ENCODE measurements around the gene EIPR1.

The EIPR1 gene

GRCh38 chr2:3311601-3312000 lies 66.0 kb downstream of the EIPR1 start:
- H3K4me3 ChIP-seq (ENCODE audit: low read depth, low read length), result no peak overlapping the region
- H3K27me3 ChIP-seq (ENCODE audit: insufficient read depth, low read depth, severe bottlenecking), result no peaks in the 10 kb centered on the region
- no peak overlapping the region for H3K27ac ChIP-seq
- no peaks in the 10 kb centered on the region for H3K9me3 ChIP-seq (ENCODE audit: severe bottlenecking)
- H3K36me3 ChIP-seq, result no peaks in the 10 kb centered on the region
- TF ChIP-seq CTCF (IDR thresholded peaks at IDR 0.05; ENCODE audit: low read depth, low read length), result no peak
- no peak for DNase-seq

GRCh38 chr2:3309496-3310355 lies 67.9 kb downstream of the EIPR1 start:
- no peak overlapping the region for H3K27ac ChIP-seq
- no peaks in the 10 kb centered on the region for H3K9me3 ChIP-seq (ENCODE audit: severe bottlenecking)
- no peak for TF ChIP-seq CTCF (IDR thresholded peaks at IDR 0.05; ENCODE audit: low read depth, low read length)
- H3K36me3 ChIP-seq, result no peaks in the 10 kb centered on the region
- H3K4me3 ChIP-seq (ENCODE audit: low read depth, low read length), result no peak overlapping the region
- H3K27me3 ChIP-seq (ENCODE audit: insufficient read depth, low read depth, severe bottlenecking), result no peaks in the 10 kb centered on the region
- no peak for DNase-seq

GRCh38 chr2:3307901-3308300 lies 69.7 kb downstream of the EIPR1 start:
- Histone ChIP-seq H3K27me3 (ENCODE audit: insufficient read depth, low read depth, severe bottlenecking) (no peaks in the 10 kb centered on the region), H3K36me3 (no peaks in the 10 kb centered on the region; the same call in 1 of the 2 replicates), H3K27ac (no peak overlapping the region), H3K4me3 (ENCODE audit: low read depth, low read length) (no peak overlapping the region), H3K9me3 (ENCODE audit: severe bottlenecking) (no peaks in the 10 kb centered on the region)
- no peak for TF ChIP-seq CTCF (IDR thresholded peaks at IDR 0.05; ENCODE audit: low read depth, low read length)
- DNase-seq, result no peak

- no peak for DNase-seq
- Histone ChIP-seq H3K4me3 (ENCODE audit: low read depth, low read length) (no peak overlapping the region), H3K36me3 (no peaks in the 10 kb centered on the region; the same call in 1 of the 2 replicates), H3K27ac (no peak overlapping the region), H3K27me3 (ENCODE audit: insufficient read depth, low read depth, severe bottlenecking) (no peaks in the 10 kb centered on the region), H3K9me3 (ENCODE audit: severe bottlenecking) (no peaks in the 10 kb centered on the region)
- no peak for TF ChIP-seq CTCF (IDR thresholded peaks at IDR 0.05; ENCODE audit: low read depth, low read length)
Measured at GRCh38 chr2:3307236-3307635, 70.4 kb downstream of the EIPR1 start.

GRCh38 chr2:3305952-3306351 lies 71.7 kb downstream of the EIPR1 start:
- H3K27me3 ChIP-seq (ENCODE audit: insufficient read depth, low read depth, severe bottlenecking), result no peaks in the 10 kb centered on the region
- no peak for TF ChIP-seq CTCF (IDR thresholded peaks at IDR 0.05; ENCODE audit: low read depth, low read length)
- H3K4me3 ChIP-seq (ENCODE audit: low read depth, low read length), result no peak overlapping the region
- no peaks in the 10 kb centered on the region; the same call in 1 of the 2 replicates for H3K36me3 ChIP-seq
- no peak overlapping the region for H3K27ac ChIP-seq
- no peak for DNase-seq
- H3K9me3 ChIP-seq (ENCODE audit: severe bottlenecking), result no peaks in the 10 kb centered on the region

Measured in WERI-Rb-1 (cell line).